ELR (cell line): Measurements from ENCODE around the gene TAS1R3.
"Not testable (repeated sequence)": the region's sequence is repeated elsewhere in the genome, so short reads cannot be mapped to it uniquely, and the experiment has no call there.

Source experiments
- DNase-seq: peaks from one replicate; pipeline ENCODE4 v3.0.0-alpha.2; 2015; ENCODE audit warnings: low read depth

The TAS1R3 gene

GRCh38 chr1:1354271-1355247, 23.5 kb downstream of the TAS1R3 start:
- DNase-seq = no peak

GRCh38 chr1:1355416-1355815, 24.3 kb downstream of the TAS1R3 start:
- DNase-seq = no peak

DNA sequence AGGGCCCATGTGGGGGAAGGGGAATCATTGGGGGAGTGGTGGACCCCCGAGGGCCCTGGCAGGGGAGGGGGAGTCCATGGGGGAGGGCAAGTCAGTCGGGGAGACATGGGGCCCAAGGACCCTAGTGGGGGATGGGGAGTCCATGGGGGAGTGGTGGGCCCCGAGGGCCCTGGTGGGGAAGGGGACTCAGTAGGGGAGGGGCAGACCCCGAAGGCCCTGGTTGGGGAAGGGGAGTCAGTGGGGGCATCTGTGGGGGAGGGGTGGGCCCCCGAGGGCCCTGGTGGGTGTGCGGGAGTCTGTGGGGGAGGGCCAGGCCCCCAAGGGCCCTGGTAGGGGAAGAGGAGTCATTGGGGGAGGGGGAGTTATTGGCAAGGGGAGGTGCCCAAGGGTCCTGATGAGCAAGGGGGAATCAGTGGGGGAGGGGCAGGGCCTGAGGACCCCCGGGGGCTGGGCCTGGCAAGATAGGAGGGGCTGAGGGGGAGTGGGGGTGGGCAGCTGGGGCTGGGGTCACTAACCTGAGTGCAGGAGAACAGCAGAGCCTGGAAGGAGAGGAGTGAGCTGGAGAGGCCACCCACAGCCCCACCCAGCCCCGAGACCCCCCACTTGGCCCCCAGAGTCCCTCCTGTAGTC, 25.2 kb downstream of the TAS1R3 start:
- DNase-seq = no peak

DNA sequence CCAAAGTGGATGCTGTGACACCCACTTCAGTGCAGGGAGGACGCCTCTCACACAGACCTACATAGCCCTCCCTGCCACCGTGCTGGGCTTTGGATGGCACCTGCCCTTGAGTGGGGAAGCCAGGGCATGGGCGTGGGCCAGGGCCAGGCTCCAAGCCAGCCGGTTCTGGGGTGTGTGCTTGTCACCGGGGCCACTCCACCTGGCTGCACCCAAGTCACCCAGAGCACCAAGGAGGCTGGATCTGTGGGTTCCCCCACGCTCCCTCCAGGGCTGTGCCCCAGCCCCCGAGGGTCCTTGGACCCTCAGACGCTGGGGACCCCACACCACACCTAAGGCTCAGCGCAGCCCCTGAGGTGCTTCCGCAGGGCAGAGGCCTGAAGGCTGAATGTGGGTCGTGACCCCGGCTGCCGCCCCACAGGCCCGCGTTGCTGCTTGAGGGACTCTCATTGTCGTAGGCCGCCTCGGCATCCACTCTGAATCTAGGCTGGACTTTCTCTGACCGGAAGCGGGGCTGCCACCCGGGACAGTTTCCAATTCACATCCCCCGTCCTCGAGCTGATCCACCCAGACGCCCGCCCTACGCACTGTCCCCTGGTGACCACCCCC, 25.8 kb downstream of the TAS1R3 start:
- peak; percentile 56 for DNase-seq

GRCh38 chr1:1357871-1358432, 26.9 kb downstream of the TAS1R3 start:
- peak; percentile 62 for DNase-seq

DNA sequence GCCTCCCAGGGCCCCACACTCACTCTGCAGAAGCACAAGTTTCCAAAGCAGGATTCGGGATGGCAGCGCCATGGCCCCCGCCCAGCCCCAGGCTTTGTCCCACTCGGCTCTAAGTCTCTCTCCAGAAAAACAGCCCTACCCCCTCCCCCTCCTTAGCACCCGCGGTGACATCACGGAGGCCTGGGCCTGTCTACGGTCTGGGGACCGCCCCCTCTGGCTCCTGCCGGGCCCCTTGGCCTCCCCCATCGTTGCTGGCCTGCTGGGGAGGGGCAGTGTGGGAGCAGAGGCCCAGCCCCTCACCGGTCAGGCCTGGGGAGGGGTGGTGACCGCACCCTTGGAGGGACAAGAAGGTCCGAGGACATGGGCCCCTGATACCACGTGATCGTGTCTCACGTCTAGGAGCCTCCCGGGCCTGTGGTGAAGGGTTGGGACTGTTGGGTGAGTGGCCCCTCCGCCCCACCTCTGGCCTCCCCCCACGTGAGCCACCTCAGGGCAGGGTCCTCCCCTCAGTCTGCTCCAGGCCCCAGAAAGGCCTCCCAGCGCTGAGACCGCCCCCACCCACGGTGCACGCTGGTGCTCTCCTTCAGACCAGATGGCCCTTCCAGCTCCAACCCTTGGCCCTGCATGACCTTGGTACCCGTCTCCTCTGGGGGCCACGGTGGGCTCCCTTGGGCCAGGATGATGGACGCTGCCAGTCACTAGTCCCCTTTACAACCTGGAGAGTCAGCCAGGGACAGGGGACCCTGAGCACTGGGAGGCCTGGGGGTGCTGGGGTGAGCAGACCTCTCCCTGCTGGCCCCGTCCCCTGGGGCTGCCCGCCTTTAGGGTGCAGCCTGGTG, 27.6 kb downstream of the TAS1R3 start, which contains the start of gene MXRA8:
Gene MXRA8, minus strand, starts transcription at position 123 of the 839 bp plus-strand sequence. Its CDS starts 51 bp downstream, at position 72.
- DNase-seq = peak; percentile 78

DNA sequence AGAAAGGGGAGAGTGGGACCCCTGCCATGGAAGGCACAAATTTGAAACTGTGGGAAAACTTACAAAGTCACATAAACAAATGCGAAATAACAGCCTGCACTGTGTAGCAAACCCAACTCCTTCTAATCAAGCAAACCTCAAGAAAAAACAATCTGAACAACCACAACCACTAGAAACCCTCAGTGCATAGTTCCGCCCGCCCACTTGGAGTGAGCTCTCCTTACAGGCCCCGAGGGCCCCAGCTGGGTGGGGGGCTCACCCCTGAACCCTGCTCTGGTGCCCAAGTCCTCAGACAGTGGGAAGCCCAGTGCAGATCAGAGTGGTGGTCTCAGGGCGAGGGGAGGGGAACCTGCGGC, 28.2 kb downstream of the TAS1R3 start:
- DNase-seq = peak; percentile 57

DNA sequence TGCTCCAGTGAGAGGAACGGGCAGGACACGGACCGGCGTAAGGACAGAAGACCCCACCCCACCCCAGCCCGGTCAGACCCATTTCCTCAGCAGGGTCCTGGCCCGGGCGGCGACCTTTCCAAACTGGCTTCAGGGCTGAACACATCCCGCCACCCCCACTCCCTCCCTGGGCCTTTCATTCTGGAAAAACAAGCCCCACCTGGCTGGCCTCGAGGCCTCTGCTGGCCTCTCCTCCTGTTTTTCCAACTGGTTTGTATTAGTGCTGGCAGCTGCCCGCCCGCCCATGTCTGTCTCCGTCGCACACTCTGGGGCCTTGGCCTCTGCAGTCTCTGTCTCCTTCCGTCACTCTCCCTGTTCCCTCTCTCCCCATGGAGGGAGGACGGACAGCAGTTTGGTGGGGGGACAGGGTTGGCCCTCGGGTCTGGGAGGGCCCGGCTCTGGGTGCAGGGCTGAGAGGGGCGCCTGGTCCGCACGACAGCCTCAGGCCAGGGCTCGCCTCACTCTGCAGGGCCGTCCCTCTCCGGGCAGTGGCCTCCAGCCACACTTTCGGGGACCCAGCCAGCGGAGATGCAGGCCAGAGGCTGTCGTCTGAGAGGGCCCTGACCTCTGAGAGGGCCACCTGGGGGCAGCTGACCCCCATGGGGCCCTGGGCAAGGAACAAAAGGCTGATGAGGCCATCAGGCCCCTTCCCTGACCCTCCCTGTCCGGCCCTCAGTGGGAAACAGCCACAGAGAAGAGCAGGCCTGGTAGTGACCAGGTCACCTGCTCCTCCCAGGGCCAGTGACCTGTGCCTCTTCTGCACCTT, 28.8 kb downstream of the TAS1R3 start:
- DNase-seq = peak; percentile 50

- peak; percentile 96 for DNase-seq
Measured at GRCh38 chr1:1360506-1361169, 29.6 kb downstream of the TAS1R3 start.

DNA sequence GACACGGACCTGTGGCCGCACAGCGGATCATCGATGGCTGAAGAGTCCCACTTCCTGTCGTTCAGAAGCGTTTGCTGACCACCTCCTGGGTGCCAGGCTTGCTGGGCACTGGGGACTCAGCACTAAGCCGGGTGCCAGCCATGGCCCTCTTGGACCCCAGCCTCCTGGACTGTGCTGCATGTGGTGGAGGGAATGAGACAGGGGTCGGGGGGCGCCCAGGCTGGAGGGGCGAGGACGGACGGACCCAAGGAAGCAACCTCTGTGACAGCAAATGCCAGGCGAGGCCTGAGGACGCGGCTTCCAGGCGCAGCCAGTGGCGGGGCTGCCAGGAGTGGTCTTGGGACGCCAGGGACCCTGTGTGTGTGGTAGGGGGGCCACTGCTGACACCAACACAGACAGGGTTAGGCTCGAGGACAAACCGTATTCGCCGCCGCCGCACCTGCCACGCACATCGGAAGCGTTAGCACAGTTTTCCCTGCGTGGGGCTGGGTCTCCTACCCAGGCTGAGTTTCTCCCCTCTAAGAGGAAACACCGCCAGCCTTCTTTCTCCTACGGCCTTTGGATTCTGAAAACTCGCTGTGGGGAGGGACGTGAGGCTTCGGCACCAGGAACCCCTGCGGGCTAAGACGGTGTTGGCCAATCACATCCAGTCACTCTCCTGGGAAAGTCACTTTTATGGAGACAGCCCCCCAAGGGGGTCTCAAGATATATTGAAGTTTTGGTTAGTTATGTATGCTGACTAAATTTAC, 30.3 kb downstream of the TAS1R3 start:
- DNase-seq = no peak

DNA sequence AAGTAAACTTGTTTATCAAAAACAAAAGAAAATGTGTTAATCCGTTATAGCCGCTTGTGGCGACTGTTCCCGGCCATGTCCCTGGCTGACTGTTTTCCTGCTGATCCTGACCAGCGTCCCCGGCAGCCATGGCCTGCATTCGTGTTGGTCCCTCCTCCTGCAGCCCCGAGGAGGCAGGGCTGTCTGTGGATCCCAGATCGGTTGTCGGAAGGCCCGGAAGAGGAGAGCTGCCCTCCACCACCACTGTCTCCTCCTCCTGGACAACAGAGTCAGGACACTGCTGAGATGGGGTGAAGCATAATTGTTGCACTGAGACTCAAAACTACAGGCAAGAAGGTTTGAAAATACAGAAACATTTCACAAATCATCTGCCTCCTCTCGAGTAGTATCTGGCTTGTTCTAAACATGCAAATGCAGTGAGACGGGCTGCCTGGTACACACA, 30.9 kb downstream of the TAS1R3 start:
- DNase-seq = peak; percentile 88

- no peak for DNase-seq
Measured at GRCh38 chr1:1364266-1364665, 33.2 kb downstream of the TAS1R3 start.

DNA sequence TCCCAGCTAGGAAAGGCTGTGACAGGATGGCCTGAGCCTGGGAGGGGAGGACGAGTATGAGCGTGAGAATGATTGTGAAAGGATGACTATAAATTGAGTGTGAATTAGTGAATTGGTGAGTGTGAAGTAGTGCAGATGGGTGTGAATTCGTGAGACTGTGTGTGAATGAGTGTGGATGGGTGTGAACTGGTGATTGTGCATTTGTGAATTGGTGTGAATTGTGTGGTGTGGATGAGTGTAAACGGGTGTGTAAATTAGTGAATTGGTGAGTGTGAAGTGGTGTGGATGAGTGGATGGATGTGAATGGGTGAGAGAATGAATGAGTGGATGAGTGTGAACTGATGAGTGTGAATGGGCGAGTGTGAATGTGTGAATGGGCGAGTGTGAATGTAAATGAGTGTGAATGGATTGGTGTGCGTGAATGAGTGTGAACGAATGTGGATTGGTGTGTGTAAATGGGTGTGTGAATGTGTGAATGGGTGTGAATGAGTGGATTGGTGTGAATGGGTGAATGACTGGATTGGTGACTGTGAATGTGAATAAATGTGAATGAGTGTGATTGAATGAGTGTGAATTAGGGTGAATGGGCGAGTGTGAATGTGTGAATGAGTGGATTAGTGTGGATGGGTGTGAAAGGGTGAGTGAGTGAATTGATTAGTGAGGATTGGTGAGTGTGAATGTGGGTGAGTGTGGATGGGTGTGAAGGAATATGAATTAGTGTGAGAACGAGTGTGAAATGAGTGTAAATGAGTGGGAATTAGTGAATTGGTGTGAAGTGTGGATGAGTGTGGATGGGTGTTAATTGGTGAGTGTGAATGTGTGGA, 35.0 kb downstream of the TAS1R3 start:
- no peak for DNase-seq

- no peak for DNase-seq
Measured at GRCh38 chr1:1366699-1367066, 35.6 kb downstream of the TAS1R3 start.

DNA sequence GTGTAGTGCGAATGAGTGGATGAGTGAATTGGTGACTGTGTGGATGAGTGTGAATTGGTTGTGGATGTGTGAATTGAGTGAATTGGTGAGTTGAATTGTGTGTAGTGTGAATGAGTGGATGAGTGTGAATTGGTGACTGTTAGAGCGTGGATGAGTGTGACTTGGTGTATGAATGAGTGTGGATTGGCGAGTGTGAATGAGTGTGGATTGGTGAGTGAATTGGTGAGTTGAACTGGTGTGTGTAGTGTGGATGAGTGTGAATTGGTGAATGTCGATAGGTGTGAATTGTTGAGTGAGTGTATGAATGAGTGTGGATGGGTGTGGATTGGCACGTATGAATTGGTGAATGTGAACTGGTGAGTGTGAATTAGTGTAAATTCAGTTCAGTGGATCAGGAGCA, 36.2 kb downstream of the TAS1R3 start:
- DNase-seq = no peak

- DNase-seq = not testable (repeated sequence)
Measured at GRCh38 chr1:1370094-1370493, 39.0 kb downstream of the TAS1R3 start.

GRCh38 chr1:1370771-1371300, 39.8 kb downstream of the TAS1R3 start:
- no peak for DNase-seq

DNA sequence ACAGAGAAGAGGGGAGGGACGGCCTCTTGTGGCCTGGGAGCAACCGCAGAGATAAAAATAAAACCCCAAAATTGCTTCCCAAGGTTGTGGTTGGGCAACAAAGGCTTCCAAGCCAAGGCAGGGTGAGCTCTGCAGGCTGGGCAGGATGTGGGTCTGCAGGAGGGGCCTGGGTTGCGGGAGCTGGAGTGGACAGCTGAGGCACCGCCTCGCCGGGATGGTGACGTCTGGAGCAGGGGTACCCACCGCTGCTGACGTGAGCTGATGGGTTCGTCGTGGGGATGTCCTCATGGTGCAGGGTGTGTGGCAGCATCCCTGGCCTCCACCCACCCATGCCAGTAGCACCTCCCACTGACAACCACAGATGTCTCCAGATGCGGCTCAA, 40.3 kb downstream of the TAS1R3 start:
- no peak for DNase-seq
